Mesenchymal stem cell (in vitro differentiated cells and primary cell): ENCODE measurements around the gene JPH3.

Experiments
- DNase-seq: peaks from one replicate; pipeline ENCODE4 v3.0.0-alpha.2; 2013
- H2AFZ ChIP-seq: one replicate; pipeline ENCODE4 v1.6.1; 2013; ENCODE audit warnings: low read depth, mild to moderate bottlenecking, control low read depth, inconsistent platforms, low read length, moderate library complexity
- H2AK5ac ChIP-seq: 2 replicates; pipeline ENCODE4 v1.6.1; 2013; ENCODE audit warnings: low read length, moderate library complexity, mild to moderate bottlenecking, inconsistent platforms; ENCODE audit not compliant: severe bottlenecking
- H2BK120ac ChIP-seq: one replicate; pipeline ENCODE4 v1.6.1; 2013; ENCODE audit warnings: low read depth, mild to moderate bottlenecking, inconsistent platforms, low read length, moderate library complexity
- H2BK12ac ChIP-seq, 2 experiments: one replicate each; pipeline ENCODE4 v1.6.1; 2013; ENCODE audit warnings: inconsistent platforms in 2 of 2, low read length in 2 of 2, mild to moderate bottlenecking in 2 of 2, moderate library complexity in 2 of 2, control low read depth in 1 of 2
- H2BK15ac ChIP-seq: one replicate; pipeline ENCODE4 v1.6.1; 2013; ENCODE audit warnings: mild to moderate bottlenecking, low read depth, inconsistent platforms; ENCODE audit not compliant: poor library complexity, severe bottlenecking
- H2BK5ac ChIP-seq: 2 replicates; pipeline ENCODE4 v1.6.1; 2013; ENCODE audit warnings: low read depth, mild to moderate bottlenecking, low read length, control low read depth, inconsistent platforms; ENCODE audit not compliant: poor library complexity, severe bottlenecking
- H3K14ac ChIP-seq, 2 experiments: one replicate each; pipeline ENCODE4 v1.6.1; 2013; ENCODE audit warnings: inconsistent platforms in 2 of 2, low read length in 2 of 2, control low read depth in 1 of 2, mild to moderate bottlenecking in 1 of 2, moderate library complexity in 1 of 2
- H3K18ac ChIP-seq, 2 experiments: one replicate each; pipeline ENCODE4 v1.6.1; 2013; ENCODE audit warnings: inconsistent platforms in 2 of 2, low read length in 2 of 2, control low read depth in 1 of 2, low read depth in 1 of 2, mild to moderate bottlenecking in 1 of 2
- H3K23ac ChIP-seq, 2 experiments: one replicate each; pipeline ENCODE4 v1.6.1; 2013; ENCODE audit warnings: inconsistent platforms in 2 of 2, low read length in 2 of 2, mild to moderate bottlenecking in 2 of 2, moderate library complexity in 2 of 2, control low read depth in 1 of 2
- H3K27ac ChIP-seq: 2 replicates; pipeline ENCODE4 v1.5.1; 2013; ENCODE audit warnings: mild to moderate bottlenecking, moderate library complexity, low read length, control low read depth, inconsistent platforms; ENCODE audit not compliant: poor library complexity, severe bottlenecking
- H3K27me3 ChIP-seq, 2 experiments: 2 replicates each; pipeline versions ENCODE4 v1.6.1 to v1.7.0; 2013; ENCODE audit warnings: low read length in 2 of 2, mild to moderate bottlenecking in 2 of 2, moderate library complexity in 2 of 2, control low read depth in 1 of 2, inconsistent platforms in 1 of 2; ENCODE audit not compliant: control insufficient read depth in 1 of 2, insufficient read depth in 1 of 2
- H3K36me3 ChIP-seq, 2 experiments: 2 replicates each; pipeline versions ENCODE4 v1.6.1 to v1.7.0; 2013; ENCODE audit warnings: low read length in 2 of 2, control low read depth in 1 of 2, inconsistent platforms in 1 of 2, low read depth in 1 of 2, mild to moderate bottlenecking in 1 of 2; ENCODE audit not compliant: insufficient read depth in 2 of 2, control insufficient read depth in 1 of 2
- H3K4ac ChIP-seq, 2 experiments: one replicate each; pipeline ENCODE4 v1.6.1; 2013; ENCODE audit warnings: inconsistent platforms in 2 of 2, low read length in 2 of 2, mild to moderate bottlenecking in 2 of 2, moderate library complexity in 2 of 2, control low read depth in 1 of 2, low read depth in 1 of 2
- H3K4me1 ChIP-seq: 2 replicates; pipeline ENCODE4 v1.6.1; 2013; ENCODE audit warnings: low read depth, low read length, control low read depth; ENCODE audit not compliant: control insufficient read depth, insufficient read depth
- H3K4me2 ChIP-seq: 2 replicates; pipeline ENCODE4 v1.6.1; 2013; ENCODE audit warnings: low read length, mild to moderate bottlenecking, inconsistent platforms; ENCODE audit not compliant: poor library complexity, severe bottlenecking
- H3K4me3 ChIP-seq, 2 experiments: 2 replicates each; pipeline versions ENCODE4 v1.5.1 to v1.7.0; 2013; ENCODE audit warnings: low read length in 2 of 2, mild to moderate bottlenecking in 2 of 2, control low read depth in 1 of 2, low read depth in 1 of 2; ENCODE audit not compliant: insufficient read depth in 1 of 2
- H3K79me1 ChIP-seq: replicated peaks from 2 replicates; pipeline ENCODE4 v1.6.1; 2013; ENCODE audit warnings: mild to moderate bottlenecking, control low read depth, low read length, inconsistent platforms; ENCODE audit not compliant: poor library complexity, severe bottlenecking
- H3K9ac ChIP-seq: 2 replicates; pipeline ENCODE4 v1.7.0; 2013; ENCODE audit warnings: mild to moderate bottlenecking, low read length, moderate library complexity
- H3K9me3 ChIP-seq: 2 replicates; pipeline ENCODE4 v1.7.0; 2013; ENCODE audit warnings: mild to moderate bottlenecking, low read length; ENCODE audit not compliant: control insufficient read depth
- H4K8ac ChIP-seq: one replicate; pipeline ENCODE4 v1.6.1; 2013; ENCODE audit warnings: inconsistent platforms, mild to moderate bottlenecking, low read length, moderate library complexity
- H4K91ac ChIP-seq: one replicate; pipeline ENCODE4 v1.6.1; 2013; ENCODE audit warnings: mild to moderate bottlenecking, low read length, inconsistent platforms
- WGBS: methylation state at CpG from one replicate; pipeline ENCODE4 v1.1.7; 2013; ENCODE audit warnings: mixed read lengths; 5-methylcytosine and 5-hydroxymethylcytosine counted together

The JPH3 gene

DNA sequence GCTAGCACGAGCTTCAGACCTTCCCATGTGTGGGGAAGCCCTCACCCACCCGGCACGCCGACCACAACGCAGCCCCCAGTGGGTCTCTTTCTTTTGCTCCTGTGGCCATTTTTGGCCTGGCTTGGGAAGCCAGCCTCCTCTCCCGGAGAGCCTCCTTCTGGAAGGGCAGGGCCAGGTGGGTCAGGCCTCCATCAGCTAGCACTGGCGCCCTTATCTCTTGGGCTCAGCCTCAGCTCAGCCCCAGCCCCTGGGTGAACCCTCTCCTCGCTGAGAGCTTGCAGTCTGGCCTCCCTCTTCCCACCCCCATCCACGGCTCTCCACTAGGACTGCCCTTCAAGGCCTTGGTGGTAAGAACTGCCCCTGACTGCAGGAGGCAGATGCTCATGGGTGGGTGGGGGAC is 14.7 kb upstream of the JPH3 start:
- Histone ChIP-seq H4K8ac (no peak overlapping the region), H2AFZ (no peak overlapping the region), H3K14ac (no peak overlapping the region), H3K4me1 (peaks cover 14% of the 10 kb centered on the region), H3K18ac (no peak overlapping the region), H3K27me3 (peaks cover 42 to 46% of the 10 kb centered on the region in 2 experiments), H3K23ac (no peak overlapping the region), H3K79me1 (no peaks in the 10 kb centered on the region), H3K4me2 (no peak overlapping the region), H2BK12ac (peak overlapping the region in 1 of 2 experiments; percentile 61), H3K4me3 (no peak overlapping the region), H2BK5ac (no peak overlapping the region), H3K36me3 (no peaks in the 10 kb centered on the region), H3K9me3 (no peaks in the 10 kb centered on the region), H3K9ac (no peak overlapping the region), H2BK120ac (no peak overlapping the region), H3K27ac (no peak overlapping the region), H2BK15ac (peak overlapping the region; percentile 31), H2AK5ac (no peak overlapping the region), H3K4ac (no peak overlapping the region), H4K91ac (no peak overlapping the region)
- 91% methylated on average over 9 of the region's 9 CpGs for WGBS
- no peak for DNase-seq

DNA sequence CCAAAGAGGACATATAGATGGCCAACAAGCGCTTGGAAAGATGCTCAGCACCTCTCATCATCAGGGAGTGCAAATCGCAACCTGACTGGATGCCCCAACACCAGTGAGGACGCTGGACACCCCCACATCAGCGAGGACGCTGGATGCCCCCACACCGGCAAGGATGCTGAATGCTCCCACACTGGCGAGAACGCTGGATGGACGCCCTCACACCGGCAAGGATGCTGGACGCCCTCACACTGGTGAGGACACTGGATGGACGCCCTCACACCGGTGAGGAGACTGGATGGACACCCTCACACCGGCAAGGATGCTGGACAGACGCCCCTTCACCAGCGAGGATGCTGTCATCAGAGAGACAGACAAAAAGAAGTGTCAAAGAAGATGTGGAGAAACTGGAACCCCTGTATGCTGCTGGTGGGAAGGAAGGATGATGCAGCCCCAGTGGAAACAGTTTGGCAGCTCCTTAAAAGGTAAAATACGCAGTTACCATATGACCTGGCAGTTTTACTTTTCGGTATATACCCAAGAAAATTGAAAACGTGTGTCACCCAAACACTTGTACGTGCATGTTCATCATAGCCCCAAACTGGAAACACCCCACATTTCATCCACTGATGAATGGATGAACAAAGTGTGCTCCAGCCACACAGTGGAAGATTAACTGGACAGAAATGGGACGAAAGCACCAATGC is 10.1 kb upstream of the JPH3 start:
- H3K9me3 ChIP-seq, result no peaks in the 10 kb centered on the region

DNA sequence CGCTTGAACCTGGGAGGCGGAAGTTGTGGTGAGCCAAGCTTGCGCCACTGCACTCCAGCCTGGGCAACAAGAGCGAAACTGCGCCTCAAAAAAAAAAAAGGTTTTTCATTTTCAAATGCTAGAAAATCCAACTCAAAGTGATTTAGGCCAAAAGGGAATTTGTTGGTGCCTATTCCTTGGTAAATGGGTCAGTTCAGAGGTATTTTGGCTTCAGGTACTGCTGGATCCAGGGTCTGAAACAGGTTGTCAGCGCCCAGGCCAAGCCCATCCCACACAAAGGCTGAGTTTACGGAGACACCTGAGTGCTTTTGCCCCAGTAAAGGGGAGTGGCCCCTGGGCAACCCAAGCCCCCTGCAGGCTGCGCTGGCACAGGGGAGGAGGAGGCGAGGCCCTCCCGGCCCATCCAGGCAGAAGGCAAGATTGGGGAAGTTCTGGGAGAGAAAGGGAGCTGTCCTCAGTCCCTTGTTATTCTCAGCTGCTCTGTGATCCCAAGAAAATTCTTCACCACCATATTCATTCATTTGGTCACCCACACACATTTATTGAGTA is 8.5 kb upstream of the JPH3 start:
- no peak overlapping the region for H3K23ac ChIP-seq
- no peak overlapping the region for H3K4me3 ChIP-seq
- H3K36me3 ChIP-seq, result no peaks in the 10 kb centered on the region
- H3K79me1 ChIP-seq, result no peaks in the 10 kb centered on the region
- no peak overlapping the region for H2BK5ac ChIP-seq
- no peak overlapping the region for H2BK12ac ChIP-seq
- H2AK5ac ChIP-seq, result no peak overlapping the region
- H2BK120ac ChIP-seq, result no peak overlapping the region
- no peak overlapping the region for H3K4ac ChIP-seq
- H3K9ac ChIP-seq, result no peak overlapping the region
- 95% methylated on average over 8 of the region's 10 CpGs for WGBS
- H3K9me3 ChIP-seq, result peaks cover 11% of the 10 kb centered on the region
- H3K18ac ChIP-seq, result no peak overlapping the region
- no peak overlapping the region for H4K8ac ChIP-seq
- H3K27me3 ChIP-seq, result peaks cover 57 to 90% of the 10 kb centered on the region in 2 experiments
- H3K14ac ChIP-seq, result no peak overlapping the region
- H2AFZ ChIP-seq, result no peak overlapping the region
- no peak overlapping the region for H3K27ac ChIP-seq
- H2BK15ac ChIP-seq, result no peak overlapping the region
- H4K91ac ChIP-seq, result no peak overlapping the region
- H3K4me2 ChIP-seq, result no peak overlapping the region
- no peak for DNase-seq
- peaks cover 4% of the 10 kb centered on the region for H3K4me1 ChIP-seq

More for the DNA sequence above, 10.1 kb upstream of the JPH3 start:
- H3K4me2 ChIP-seq, result no peak overlapping the region
- no peak overlapping the region for H2BK120ac ChIP-seq
- no peak overlapping the region for H2BK12ac ChIP-seq
- H4K8ac ChIP-seq, result no peak overlapping the region
- peaks cover 57 to 77% of the 10 kb centered on the region in 2 experiments for H3K27me3 ChIP-seq
- H3K79me1 ChIP-seq, result no peaks in the 10 kb centered on the region
- no peak overlapping the region for H3K4me3 ChIP-seq
- 84% methylated on average over 21 of the region's 21 CpGs for WGBS
- H2BK15ac ChIP-seq, result no peak overlapping the region
- peaks cover 4% of the 10 kb centered on the region for H3K4me1 ChIP-seq
- H3K18ac ChIP-seq, result no peak overlapping the region
- H3K36me3 ChIP-seq, result no peaks in the 10 kb centered on the region
- H4K91ac ChIP-seq, result no peak overlapping the region
- no peak overlapping the region for H3K27ac ChIP-seq
- H2AK5ac ChIP-seq, result no peak overlapping the region
- no peak overlapping the region for H3K4ac ChIP-seq
- no peak overlapping the region for H2AFZ ChIP-seq
- H3K9ac ChIP-seq, result no peak overlapping the region
- peak overlapping the region in 1 of 2 experiments; percentile 9 for H3K14ac ChIP-seq
- H2BK5ac ChIP-seq, result no peak overlapping the region
- no peak overlapping the region for H3K23ac ChIP-seq
- DNase-seq, result no peak

DNA sequence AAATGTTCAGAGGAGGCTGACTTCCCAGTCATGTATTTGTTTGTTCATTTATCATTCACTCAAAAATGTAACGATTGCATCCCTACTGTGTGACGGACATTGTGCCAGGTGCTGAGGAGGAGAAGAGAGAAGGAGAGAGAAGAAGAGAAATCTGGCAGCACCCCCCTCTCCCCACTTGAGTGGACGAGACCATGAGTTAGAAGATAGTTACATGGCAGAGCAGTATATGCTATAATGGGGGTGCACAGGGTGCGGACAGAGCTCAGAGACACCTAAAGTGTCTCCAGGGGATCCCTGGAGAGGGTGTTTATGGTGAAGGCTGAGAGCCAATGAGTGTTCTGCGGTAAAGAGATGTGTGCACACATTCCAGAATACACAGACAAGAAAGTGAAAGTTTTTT is 6.6 kb upstream of the JPH3 start:
- peaks cover 22% of the 10 kb centered on the region for H3K9me3 ChIP-seq
- no peak overlapping the region for H3K23ac ChIP-seq
- no peak overlapping the region for H3K14ac ChIP-seq
- DNase-seq, result no peak
- H3K4me1 ChIP-seq, result no peaks in the 10 kb centered on the region
- no peak overlapping the region for H2BK12ac ChIP-seq
- no peak overlapping the region for H2AK5ac ChIP-seq
- no peak overlapping the region for H4K8ac ChIP-seq
- no peaks in the 10 kb centered on the region for H3K36me3 ChIP-seq
- H4K91ac ChIP-seq, result no peak overlapping the region
- H3K4me2 ChIP-seq, result no peak overlapping the region
- H3K79me1 ChIP-seq, result no peaks in the 10 kb centered on the region
- H3K9ac ChIP-seq, result no peak overlapping the region
- WGBS, result 94% methylated on average over 5 of the region's 5 CpGs
- no peak overlapping the region for H2AFZ ChIP-seq
- no peak overlapping the region for H2BK15ac ChIP-seq
- H3K27ac ChIP-seq, result no peak overlapping the region
- no peak overlapping the region for H3K4ac ChIP-seq
- no peak overlapping the region for H2BK120ac ChIP-seq
- H3K18ac ChIP-seq, result no peak overlapping the region
- peaks cover 58 to 92% of the 10 kb centered on the region in 2 experiments for H3K27me3 ChIP-seq
- no peak overlapping the region for H3K4me3 ChIP-seq
- H2BK5ac ChIP-seq, result no peak overlapping the region
